Measurements from ENCODE around the gene PLEKHM2.

GRCh38 chr1:15777909-15778707 lies 94.0 kb downstream of the PLEKHM2 start:
- TF ChIP-seq CTCF (IDR thresholded peaks at IDR 0.05) (no peak), POLR2A (IDR thresholded peaks at IDR 0.05) (no peak)

All from ovary (tissue), 3 donors.